SK-N-SH treated with all-trans-retinoic acid at 6 μM for 48 hours (cell line): ENCODE measurements around the gene DUSP18.

Experiments
- ATAC-seq: fragments of 200-7000 bp; cut with Tn5 transposase; 3 replicates; pipeline ENCODE4 v1.9.1; 2020; ENCODE audit warnings: mild to moderate bottlenecking, moderate library complexity
- ARNTL ChIP-seq: fragments of 450-650 bp; formaldehyde crosslinking; IDR thresholded peaks from 2 replicates; pipeline ENCODE4 v1.5.0; 2020; ENCODE audit warnings: low read depth, mild to moderate bottlenecking, moderate library complexity, borderline replicate concordance
- CREB5 ChIP-seq: fragments of 250-450 bp; sonication (Bioruptor Pico); IDR thresholded peaks from 2 replicates; pipeline ENCODE4 v1.5.1; 2020; ENCODE audit warnings: low read depth, mild to moderate bottlenecking, moderate library complexity
- CSDC2 ChIP-seq: fragments of 250-450 bp; sonication (Bioruptor Pico); IDR thresholded peaks from 2 replicates; pipeline ENCODE4 v1.5.0; 2020; ENCODE audit warnings: mild to moderate bottlenecking, moderate library complexity
- CSRNP3 ChIP-seq: fragments of 250-450 bp; sonication (Bioruptor Pico); IDR thresholded peaks from 2 replicates; pipeline ENCODE4 v1.5.1; 2021; ENCODE audit warnings: mild to moderate bottlenecking, moderate library complexity
- ESRRG ChIP-seq: fragments of 250-450 bp; sonication (Bioruptor Pico); IDR thresholded peaks from 2 replicates; pipeline ENCODE4 v1.6.1; 2021; ENCODE audit warnings: mild to moderate bottlenecking
- GLIS3 ChIP-seq: fragments of 250-450 bp; sonication (Bioruptor Pico); IDR thresholded peaks from 2 replicates; pipeline ENCODE4 v1.5.0; 2020; ENCODE audit warnings: mild to moderate bottlenecking, moderate library complexity
- ISL1 ChIP-seq: fragments of 250-450 bp; sonication (Bioruptor Pico); IDR thresholded peaks from 2 replicates; pipeline ENCODE4 v2.1.2; 2022; ENCODE audit warnings: mild to moderate bottlenecking, moderate library complexity
- OSR1 ChIP-seq: fragments of 250-450 bp; sonication (Bioruptor Pico); IDR thresholded peaks from 2 replicates; pipeline ENCODE4 v1.8.0; 2022; ENCODE audit warnings: moderate library complexity, mild to moderate bottlenecking, inconsistent platforms
- PATZ1 ChIP-seq: fragments of 250-450 bp; sonication (Bioruptor Pico); IDR thresholded peaks from 2 replicates; pipeline ENCODE4 v1.8.0; 2020; ENCODE audit warnings: mild to moderate bottlenecking, moderate library complexity, borderline replicate concordance
- POU6F1 ChIP-seq: fragments of 250-450 bp; sonication (Bioruptor Pico); IDR thresholded peaks from 2 replicates; pipeline ENCODE4 v1.8.0; 2021; ENCODE audit warnings: low read depth, mild to moderate bottlenecking, moderate library complexity, borderline replicate concordance
- PPARA ChIP-seq: fragments of 250-450 bp; sonication (Bioruptor Pico); IDR thresholded peaks from 2 replicates; pipeline ENCODE4 v1.5.0; 2020; ENCODE audit warnings: mild to moderate bottlenecking, borderline replicate concordance
- RARB ChIP-seq: fragments of 250-450 bp; sonication (Bioruptor Pico); IDR thresholded peaks from 2 replicates; pipeline ENCODE4 v1.8.0; 2021; ENCODE audit warnings: mild to moderate bottlenecking, moderate library complexity
- SNAI2 ChIP-seq: fragments of 250-450 bp; sonication (Bioruptor Pico); IDR thresholded peaks from 2 replicates; pipeline ENCODE4 v1.5.0; 2020; ENCODE audit warnings: mild to moderate bottlenecking, moderate library complexity
- TOX ChIP-seq: fragments of 250-450 bp; sonication (Bioruptor Pico); IDR thresholded peaks from 2 replicates; pipeline ENCODE4 v1.8.0; 2021; ENCODE audit warnings: mild to moderate bottlenecking, moderate library complexity, borderline replicate concordance
- TSHZ2 ChIP-seq: fragments of 250-450 bp; sonication (Bioruptor Pico); IDR thresholded peaks from 2 replicates; pipeline ENCODE4 v1.5.0; 2020; ENCODE audit warnings: mild to moderate bottlenecking, moderate library complexity
- ZC3H10 ChIP-seq: fragments of 250-450 bp; sonication (Bioruptor Pico); IDR thresholded peaks from 2 replicates; pipeline ENCODE4 v1.5.1; 2021; ENCODE audit warnings: mild to moderate bottlenecking, moderate library complexity
- ZFP3 ChIP-seq: fragments of 250-450 bp; sonication (Bioruptor Pico); IDR thresholded peaks from 2 replicates; pipeline ENCODE4 v1.5.0; 2020; ENCODE audit warnings: mild to moderate bottlenecking, moderate library complexity
- ZFP30 ChIP-seq: fragments of 450-650 bp; formaldehyde crosslinking; IDR thresholded peaks from 2 replicates; pipeline ENCODE4 v1.5.0; 2022; ENCODE audit warnings: mild to moderate bottlenecking, moderate library complexity
- ZNF565 ChIP-seq: fragments of 450-650 bp; formaldehyde crosslinking; conservative IDR thresholded peaks from 2 replicates; pipeline ENCODE4 v1.5.0; 2020; ENCODE audit warnings: low read depth, mild to moderate bottlenecking, moderate library complexity
- ZNF70 ChIP-seq: fragments of 450-650 bp; formaldehyde crosslinking; IDR thresholded peaks from 2 replicates; pipeline ENCODE4 v1.5.0; 2020; ENCODE audit warnings: mild to moderate bottlenecking, moderate library complexity

Gene DUSP18

GRCh38 chr22:30640839-30641430 lies 26.7 kb downstream of the DUSP18 start (continued):
- TF ChIP-seq POU6F1 (no peak), ESRRG (CRISPR knock-in tag) (no peak)
- TF ChIP-seq, all 23 proteins: peak for 0

- TF ChIP-seq ZFP3 = no peak
- TF ChIP-seq ZC3H10 (CRISPR knock-in tag) = no peak
- no peak for TF ChIP-seq PATZ1 (CRISPR knock-in tag)
- TF ChIP-seq POU6F1 = no peak
- no peak for TF ChIP-seq ISL1 (CRISPR knock-in tag)
- no peak for TF ChIP-seq SNAI2 (CRISPR knock-in tag)
- TF ChIP-seq ZNF70 (CRISPR knock-in tag) = no peak
- no peak for TF ChIP-seq TSHZ2 (CRISPR knock-in tag)
- no peak for TF ChIP-seq ZNF565 (CRISPR knock-in tag)
- no peak for TF ChIP-seq CSRNP3 (CRISPR knock-in tag)
- TF ChIP-seq ARNTL (CRISPR knock-in tag) = no peak
- no peak for TF ChIP-seq ZFP30 (CRISPR knock-in tag)
- TF ChIP-seq PPARA (CRISPR knock-in tag) = no peak
- TF ChIP-seq OSR1 = no peak
- no peak for TF ChIP-seq CREB5 (CRISPR knock-in tag)
- no peak for TF ChIP-seq TOX (CRISPR knock-in tag)
- TF ChIP-seq RARB (CRISPR knock-in tag) = no peak
- TF ChIP-seq GLIS3 (CRISPR knock-in tag) = no peak
- TF ChIP-seq, all 23 proteins: peak for 0
- no peak for ATAC-seq
Measured at GRCh38 chr22:30640361-30640760, 27.3 kb downstream of the DUSP18 start.

GRCh38 chr22:30637701-30638114 lies 30.0 kb downstream of the DUSP18 start:
- TF ChIP-seq CSDC2 (CRISPR knock-in tag) = no peak
- TF ChIP-seq SNAI2 (CRISPR knock-in tag) = no peak
- TF ChIP-seq ESRRG (CRISPR knock-in tag) = no peak
- no peak for TF ChIP-seq ARNTL (CRISPR knock-in tag)
- no peak for TF ChIP-seq PPARA (CRISPR knock-in tag)
- TF ChIP-seq ZNF70 (CRISPR knock-in tag) = no peak
- TF ChIP-seq TSHZ2 (CRISPR knock-in tag) = no peak
- no peak for TF ChIP-seq ZNF565 (CRISPR knock-in tag)
- no peak for TF ChIP-seq TOX (CRISPR knock-in tag)
- TF ChIP-seq ZFP30 (CRISPR knock-in tag) = no peak
- ATAC-seq = no peak
